ENCODE results near the gene ERP27.

GRCh38 chr12:14934511-14934910 lies 3.8 kb downstream of the ERP27 start:
- TF ChIP-seq EZH2 (IDR thresholded peaks at IDR 0.05; ENCODE audit: low read length) (no peak), CTCF (optimal IDR thresholded peaks at IDR 0.05 in 1 of 3, IDR thresholded peaks at IDR 0.05 in 1 of 3, conservative IDR thresholded peaks at IDR 0.05 in 1 of 3; ENCODE audit: extremely low read depth in 1 of 3, insufficient read depth in 2 of 3, low read length in 3 of 3) (no peak)

Data from keratinocyte (primary cell).